Mucosa of descending colon (tissue), 3 donors: ENCODE results near the gene SORCS2. TPM values are rescaled to one million over a fixed set of nuclear protein-coding genes. Genes with fewer than 3 reads are reported as not detected.

Source experiments
- ATAC-seq: fragments of 200-7000 bp; cut with Tn5 transposase; one replicate; pipeline ENCODE4 v1.9.1; 2020; ENCODE audit warnings: mild to moderate bottlenecking, moderate library complexity
- DNase-seq, 3 donors: peaks; one replicate each; pipeline ENCODE4 v3.0.0-alpha.2; 2020
- H3K36me3 ChIP-seq: fragments of 200-600 bp; one replicate; pipeline ENCODE4 v1.8.0; 2021; ENCODE audit warnings: low read depth, mild to moderate bottlenecking
- H3K4me1 ChIP-seq: fragments of 200-600 bp; one replicate; pipeline ENCODE4 v1.8.0; 2021; ENCODE audit warnings: low read depth, mild to moderate bottlenecking
- H3K4me3 ChIP-seq: fragments of 200-600 bp; one replicate; pipeline ENCODE4 v1.8.0; 2021; ENCODE audit warnings: mild to moderate bottlenecking
- H3K9me3 ChIP-seq: fragments of 200-600 bp; one replicate; pipeline ENCODE4 v1.8.0; 2021; ENCODE audit warnings: mild to moderate bottlenecking
- intact Hi-C, 2 donors: fragments of 100-400 bp; cut with DNase I in 1 of 2; cut with micrococcal nuclease in 1 of 2; formaldehyde crosslinking; loops; one replicate each; pipeline versions ENCODE4 v1.11.0 to v1.11.1; 2022; cut with DNase I, micrococcal nuclease
- total RNA-seq, 3 donors: library from RNA; stranded (reverse); fragmentation: NEBNext Ultra II Directional in 2 of 3; extraction: Animal tissue kit (Norgen Biotek cat#: 25700) in 2 of 3; gene quantifications; one replicate each; pipeline versions ENCODE4 v1.2.1 to v1.2.4, GENCODE V29; 2021 to 2023
- TF ChIP-seq, protein P1 (sequence below): fragments of 200-600 bp; IDR thresholded peaks from one replicate; pipeline ENCODE4 v1.8.0; 2022; ENCODE audit warnings: antibody characterized with exemption, mild to moderate bottlenecking
- donor health status: DM: no; HTN: no; CAD: no; lungs with moderate emphysema.
- donor health status: DM: no; HTN: no; CAD: no.
- donor health status: DM: no; HTN: yes; CAD: no.

SORCS2 gene
- total RNA-seq, 3 donors from 2014 or later: 0.20 to 3.1 (median 1.5) TPM

DNA sequence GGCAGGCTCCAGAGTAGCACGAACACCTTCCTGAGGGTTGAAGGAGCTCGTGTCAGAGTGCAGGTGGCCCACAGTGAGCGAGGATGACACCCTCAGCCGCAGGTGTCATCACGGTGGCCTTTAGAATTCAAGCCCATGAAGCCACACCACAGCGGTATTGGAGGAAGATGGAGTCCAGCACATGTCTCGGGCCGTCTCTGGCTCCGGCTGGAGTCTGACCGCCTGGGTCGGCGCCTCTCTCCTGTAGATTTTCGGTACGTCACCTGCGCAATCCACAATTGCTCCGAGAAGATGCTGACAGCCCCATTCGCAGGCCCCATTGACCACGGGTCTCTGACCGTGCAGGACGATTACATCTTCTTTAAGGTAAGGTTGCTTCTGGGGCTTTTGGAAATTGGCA lies 471.8 kb downstream of the SORCS2 start:
- H3K4me3 ChIP-seq: no peak overlapping the region

DNA sequence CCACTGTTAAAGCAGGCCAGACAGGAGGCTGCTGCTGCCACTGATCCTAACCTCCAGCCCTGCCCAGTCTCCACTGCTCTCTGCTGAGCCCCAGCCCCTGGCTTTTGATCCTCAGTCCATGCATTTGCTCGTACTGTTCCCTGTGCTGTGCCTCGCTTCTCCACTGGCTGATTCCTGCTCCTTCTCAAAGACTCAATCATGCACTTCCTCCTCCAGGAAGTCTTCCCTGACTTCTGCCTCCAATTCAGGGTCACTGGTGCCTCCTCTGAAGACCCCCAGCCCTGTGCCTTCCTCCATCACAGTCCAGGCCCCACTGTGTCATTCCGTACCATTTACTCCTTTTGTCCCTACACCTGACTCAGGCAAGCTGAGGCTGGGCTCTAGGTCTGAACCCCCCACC lies 473.0 kb downstream of the SORCS2 start:
- intact Hi-C loops: no loop called here
- no peaks in the 10 kb centered on the region for H3K9me3 ChIP-seq
- no peak overlapping the region for H3K4me3 ChIP-seq
- TF ChIP-seq, protein P1, sequence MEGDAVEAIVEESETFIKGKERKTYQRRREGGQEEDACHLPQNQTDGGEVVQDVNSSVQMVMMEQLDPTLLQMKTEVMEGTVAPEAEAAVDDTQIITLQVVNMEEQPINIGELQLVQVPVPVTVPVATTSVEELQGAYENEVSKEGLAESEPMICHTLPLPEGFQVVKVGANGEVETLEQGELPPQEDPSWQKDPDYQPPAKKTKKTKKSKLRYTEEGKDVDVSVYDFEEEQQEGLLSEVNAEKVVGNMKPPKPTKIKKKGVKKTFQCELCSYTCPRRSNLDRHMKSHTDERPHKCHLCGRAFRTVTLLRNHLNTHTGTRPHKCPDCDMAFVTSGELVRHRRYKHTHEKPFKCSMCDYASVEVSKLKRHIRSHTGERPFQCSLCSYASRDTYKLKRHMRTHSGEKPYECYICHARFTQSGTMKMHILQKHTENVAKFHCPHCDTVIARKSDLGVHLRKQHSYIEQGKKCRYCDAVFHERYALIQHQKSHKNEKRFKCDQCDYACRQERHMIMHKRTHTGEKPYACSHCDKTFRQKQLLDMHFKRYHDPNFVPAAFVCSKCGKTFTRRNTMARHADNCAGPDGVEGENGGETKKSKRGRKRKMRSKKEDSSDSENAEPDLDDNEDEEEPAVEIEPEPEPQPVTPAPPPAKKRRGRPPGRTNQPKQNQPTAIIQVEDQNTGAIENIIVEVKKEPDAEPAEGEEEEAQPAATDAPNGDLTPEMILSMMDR: no peak
- ATAC-seq (no peak), DNase-seq (no peak)
- no peaks in the 10 kb centered on the region for H3K36me3 ChIP-seq
- no peaks in the 10 kb centered on the region for H3K4me1 ChIP-seq

More for the DNA sequence above, 471.8 kb downstream of the SORCS2 start:
- Histone ChIP-seq H3K9me3 (no peaks in the 10 kb centered on the region), H3K4me1 (no peaks in the 10 kb centered on the region), H3K36me3 (no peaks in the 10 kb centered on the region)
- ATAC-seq (no peak), DNase-seq (no peak)
- intact Hi-C loops: no loop called here
- TF ChIP-seq, protein P1: no peak

DNA sequence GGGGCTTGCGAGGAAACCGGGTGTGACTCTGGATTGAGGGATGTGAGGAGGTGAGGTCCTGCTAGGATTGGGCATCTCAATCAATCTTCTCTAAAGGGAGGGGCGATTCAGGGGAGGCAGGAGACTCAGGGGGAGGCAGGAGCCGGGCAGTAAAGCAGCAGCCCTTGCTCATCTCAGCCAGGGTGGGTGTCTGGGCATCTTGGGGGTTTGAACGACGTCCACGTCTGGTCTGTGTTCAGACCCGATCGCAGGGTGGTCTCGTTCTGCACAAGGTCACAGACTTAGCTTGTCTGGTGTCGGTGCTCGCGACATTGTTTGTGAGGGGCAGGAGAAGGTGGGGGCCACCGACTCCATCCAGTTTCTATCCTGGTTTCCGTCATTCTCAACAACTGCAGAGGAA lies 473.7 kb downstream of the SORCS2 start:
- no peak for DNase-seq
- Histone ChIP-seq H3K9me3 (no peaks in the 10 kb centered on the region), H3K4me1 (no peaks in the 10 kb centered on the region), H3K4me3 (no peak overlapping the region), H3K36me3 (no peaks in the 10 kb centered on the region)
- intact Hi-C loops: no loop called here
- ATAC-seq: no peak
- TF ChIP-seq, protein P1: no peak

DNA sequence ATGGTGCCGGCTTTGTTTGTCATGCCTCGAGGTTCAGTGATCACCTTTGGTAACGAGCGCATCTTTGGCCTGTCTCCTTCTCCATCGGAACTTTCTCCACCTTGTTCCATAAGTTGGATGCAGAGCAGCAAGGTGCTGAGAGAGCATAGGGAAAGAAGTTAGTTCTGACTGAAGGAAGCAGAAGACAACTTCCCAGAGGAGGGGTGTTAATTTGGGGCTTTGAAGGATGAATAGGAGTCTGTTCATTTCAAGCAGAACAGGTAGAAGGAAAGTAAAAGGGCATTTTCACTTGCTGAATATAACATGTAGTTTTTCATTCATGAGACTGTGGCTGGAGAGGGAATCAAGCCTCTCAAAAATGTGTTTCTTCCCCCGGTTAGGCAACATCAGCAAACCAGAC lies 474.4 kb downstream of the SORCS2 start:
- DNase-seq: no peak
- Histone ChIP-seq H3K4me1 (no peaks in the 10 kb centered on the region), H3K36me3 (no peaks in the 10 kb centered on the region), H3K9me3 (no peaks in the 10 kb centered on the region), H3K4me3 (no peak overlapping the region)
- intact Hi-C loops: no loop called here
- no peak for ATAC-seq
- TF ChIP-seq, protein P1: no peak

DNA sequence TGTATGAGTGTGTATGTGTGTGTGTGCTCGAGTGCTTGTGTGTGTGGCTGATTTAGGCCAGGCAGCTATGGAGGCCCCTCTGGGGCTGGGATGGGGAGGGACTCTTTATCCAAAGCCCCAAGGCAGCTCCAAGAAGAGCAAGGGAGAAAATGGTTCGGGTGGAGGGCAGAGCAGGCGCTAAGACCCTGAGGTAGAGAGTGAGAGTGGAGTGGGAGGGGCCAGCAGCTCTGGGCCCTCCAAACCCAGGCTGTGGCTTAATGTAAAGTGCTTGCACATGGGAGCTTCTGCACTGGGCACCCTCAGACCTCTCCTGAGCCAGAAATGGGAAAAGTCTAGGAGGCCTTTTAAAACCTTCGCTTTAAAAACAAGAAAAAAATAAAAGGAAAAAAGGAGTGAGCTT lies 475.9 kb downstream of the SORCS2 start:
- ATAC-seq (no peak), DNase-seq (no peak)
- TF ChIP-seq, protein P1: no peak
- H3K4me1 ChIP-seq: no peaks in the 10 kb centered on the region
- H3K9me3 ChIP-seq: no peaks in the 10 kb centered on the region
- intact Hi-C loops: no loop called here
- H3K4me3 ChIP-seq: no peak overlapping the region
- H3K36me3 ChIP-seq: no peaks in the 10 kb centered on the region

DNA sequence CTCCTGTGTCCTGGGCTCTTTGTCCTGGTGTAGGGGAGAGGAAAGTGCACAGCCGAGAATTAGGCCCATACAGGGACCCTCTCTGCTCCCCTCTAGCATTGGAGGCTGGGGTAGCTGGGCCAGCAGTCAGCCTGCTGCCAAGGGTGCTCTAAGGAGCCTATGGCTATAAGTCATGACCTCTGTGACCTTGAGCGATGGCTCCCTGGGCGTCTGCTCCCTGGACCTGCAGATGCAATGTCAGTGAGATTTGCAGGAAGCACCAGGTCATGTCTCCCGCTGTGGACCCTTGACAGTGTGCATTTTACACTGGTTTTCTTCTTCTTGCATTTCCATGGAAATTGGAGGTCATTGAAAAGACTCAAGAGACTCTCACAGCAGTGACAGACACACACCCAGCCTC lies 476.5 kb downstream of the SORCS2 start:
- intact Hi-C loops: no loop called here
- no peak for DNase-seq
- Histone ChIP-seq H3K9me3 (no peaks in the 10 kb centered on the region), H3K4me1 (no peaks in the 10 kb centered on the region), H3K36me3 (no peaks in the 10 kb centered on the region), H3K4me3 (no peak overlapping the region)
- TF ChIP-seq, protein P1: no peak
- ATAC-seq: no peak
